HepG2 (cell line): Measurements from ENCODE around the gene MYO15A. TPM values are rescaled to one million over a fixed set of nuclear protein-coding genes. Genes with fewer than 3 reads are reported as not detected.

Source experiments
- AHDC1 ChIP-seq: sonication (generic); formaldehyde crosslinking; IDR thresholded peaks from 2 replicates; pipeline ENCODE4 v1.5.1; 2020; ENCODE audit warnings: mild to moderate bottlenecking, missing genetic modification reagents, borderline replicate concordance
- DPF2 ChIP-seq: sonication (generic); formaldehyde crosslinking; IDR thresholded peaks from 2 replicates; pipeline ENCODE4 v1.4.0; 2020; ENCODE audit warnings: mild to moderate bottlenecking, low read depth, missing genetic modification reagents, borderline replicate concordance
- EP300 ChIP-seq, 3 experiments: sonication (generic) in 1 of 3; formaldehyde crosslinking in 1 of 3; IDR thresholded peaks; 2 replicates each; pipeline versions ENCODE4 v1.5.1 to v1.6.1; 2011 to 2020; ENCODE audit warnings: low read depth in 2 of 3, low read length in 2 of 3, borderline replicate concordance in 1 of 3, improper control_type of control experiment in 1 of 3, mild to moderate bottlenecking in 1 of 3, missing genetic modification reagents in 1 of 3, moderate library complexity in 1 of 3
- LRRFIP1 ChIP-seq: sonication (generic); formaldehyde crosslinking; conservative IDR thresholded peaks from 2 replicates; pipeline ENCODE4 v1.4.0; 2020; ENCODE audit warnings: missing genetic modification reagents
- ZFP62 ChIP-seq: sonication (generic); formaldehyde crosslinking; IDR thresholded peaks from 2 replicates; pipeline ENCODE4 v1.4.0; 2020; ENCODE audit warnings: missing genetic modification reagents
- ZNF121 ChIP-seq: sonication (generic); formaldehyde crosslinking; IDR thresholded peaks from 2 replicates; pipeline ENCODE4 v1.5.0; 2020; ENCODE audit warnings: mild to moderate bottlenecking, missing genetic modification reagents
- ZNF333 ChIP-seq: sonication (generic); formaldehyde crosslinking; IDR thresholded peaks from 2 replicates; pipeline ENCODE4 v1.4.0; 2020; ENCODE audit warnings: mild to moderate bottlenecking, missing genetic modification reagents, borderline replicate concordance
- ZNF484 ChIP-seq: sonication (generic); formaldehyde crosslinking; IDR thresholded peaks from 2 replicates; pipeline ENCODE4 v1.5.1; 2020; ENCODE audit warnings: mild to moderate bottlenecking, low read depth, missing genetic modification reagents, borderline replicate concordance
- ZNF7 ChIP-seq: IDR thresholded peaks from 2 replicates; pipeline ENCODE4 v1.6.1; 2016; ENCODE audit warnings: missing biosample characterization, missing genetic modification reagents
- polyA plus RNA-seq, 8 experiments: library from polyadenylated mRNA; depleted of rRNA in 3 of 8; stranded (reverse) in 7 of 8; unstranded in 1 of 8; fragments of >200 nt; fragmentation: Illumina TruSeq in 4 of 8; extraction: Trizol in 4 of 8; gene quantifications; 2 replicates each; pipeline versions ENCODE4 v1.2.1 to v1.2.3, GENCODE V29; 2011 to 2016; ENCODE audit warnings: low read depth in 4 of 8, missing spikeins in 1 of 8, mixed read lengths in 1 of 8; ENCODE audit not compliant: insufficient read depth in 1 of 8
- total RNA-seq, 5 experiments: library from RNA; depleted of rRNA; stranded (reverse); fragments of >200 nt; fragmentation: Illumina TruSeq; extraction: Trizol; gene quantifications; 2 replicates each; pipeline ENCODE4 v1.2.3, GENCODE V29; 2016; ENCODE audit warnings: low read depth in 1 of 5
- TF ChIP-seq, protein P1 (sequence below): IDR thresholded peaks from 2 replicates; pipeline ENCODE4 v1.4.0; 2020; ENCODE audit warnings: mild to moderate bottlenecking, missing genetic modification reagents
- TF ChIP-seq, protein P2 (sequence below): sonication (generic); formaldehyde crosslinking; IDR thresholded peaks from 2 replicates; pipeline ENCODE4 v1.4.0; 2020; ENCODE audit warnings: missing genetic modification reagents, borderline replicate concordance

The MYO15A gene
- total and polyA plus RNA-seq, 2 of the 13 experiments (the other 11 are each of a cell fraction or from before 2014, with no cell fraction given): 0.07 to 0.20 TPM

GRCh38 chr17:18191236-18191667 lies 82.7 kb downstream of the MYO15A start (continued):
- TF ChIP-seq, protein P1, sequence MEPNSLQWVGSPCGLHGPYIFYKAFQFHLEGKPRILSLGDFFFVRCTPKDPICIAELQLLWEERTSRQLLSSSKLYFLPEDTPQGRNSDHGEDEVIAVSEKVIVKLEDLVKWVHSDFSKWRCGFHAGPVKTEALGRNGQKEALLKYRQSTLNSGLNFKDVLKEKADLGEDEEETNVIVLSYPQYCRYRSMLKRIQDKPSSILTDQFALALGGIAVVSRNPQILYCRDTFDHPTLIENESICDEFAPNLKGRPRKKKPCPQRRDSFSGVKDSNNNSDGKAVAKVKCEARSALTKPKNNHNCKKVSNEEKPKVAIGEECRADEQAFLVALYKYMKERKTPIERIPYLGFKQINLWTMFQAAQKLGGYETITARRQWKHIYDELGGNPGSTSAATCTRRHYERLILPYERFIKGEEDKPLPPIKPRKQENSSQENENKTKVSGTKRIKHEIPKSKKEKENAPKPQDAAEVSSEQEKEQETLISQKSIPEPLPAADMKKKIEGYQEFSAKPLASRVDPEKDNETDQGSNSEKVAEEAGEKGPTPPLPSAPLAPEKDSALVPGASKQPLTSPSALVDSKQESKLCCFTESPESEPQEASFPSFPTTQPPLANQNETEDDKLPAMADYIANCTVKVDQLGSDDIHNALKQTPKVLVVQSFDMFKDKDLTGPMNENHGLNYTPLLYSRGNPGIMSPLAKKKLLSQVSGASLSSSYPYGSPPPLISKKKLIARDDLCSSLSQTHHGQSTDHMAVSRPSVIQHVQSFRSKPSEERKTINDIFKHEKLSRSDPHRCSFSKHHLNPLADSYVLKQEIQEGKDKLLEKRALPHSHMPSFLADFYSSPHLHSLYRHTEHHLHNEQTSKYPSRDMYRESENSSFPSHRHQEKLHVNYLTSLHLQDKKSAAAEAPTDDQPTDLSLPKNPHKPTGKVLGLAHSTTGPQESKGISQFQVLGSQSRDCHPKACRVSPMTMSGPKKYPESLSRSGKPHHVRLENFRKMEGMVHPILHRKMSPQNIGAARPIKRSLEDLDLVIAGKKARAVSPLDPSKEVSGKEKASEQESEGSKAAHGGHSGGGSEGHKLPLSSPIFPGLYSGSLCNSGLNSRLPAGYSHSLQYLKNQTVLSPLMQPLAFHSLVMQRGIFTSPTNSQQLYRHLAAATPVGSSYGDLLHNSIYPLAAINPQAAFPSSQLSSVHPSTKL: peak; percentile 60
- TF ChIP-seq, protein P2, sequence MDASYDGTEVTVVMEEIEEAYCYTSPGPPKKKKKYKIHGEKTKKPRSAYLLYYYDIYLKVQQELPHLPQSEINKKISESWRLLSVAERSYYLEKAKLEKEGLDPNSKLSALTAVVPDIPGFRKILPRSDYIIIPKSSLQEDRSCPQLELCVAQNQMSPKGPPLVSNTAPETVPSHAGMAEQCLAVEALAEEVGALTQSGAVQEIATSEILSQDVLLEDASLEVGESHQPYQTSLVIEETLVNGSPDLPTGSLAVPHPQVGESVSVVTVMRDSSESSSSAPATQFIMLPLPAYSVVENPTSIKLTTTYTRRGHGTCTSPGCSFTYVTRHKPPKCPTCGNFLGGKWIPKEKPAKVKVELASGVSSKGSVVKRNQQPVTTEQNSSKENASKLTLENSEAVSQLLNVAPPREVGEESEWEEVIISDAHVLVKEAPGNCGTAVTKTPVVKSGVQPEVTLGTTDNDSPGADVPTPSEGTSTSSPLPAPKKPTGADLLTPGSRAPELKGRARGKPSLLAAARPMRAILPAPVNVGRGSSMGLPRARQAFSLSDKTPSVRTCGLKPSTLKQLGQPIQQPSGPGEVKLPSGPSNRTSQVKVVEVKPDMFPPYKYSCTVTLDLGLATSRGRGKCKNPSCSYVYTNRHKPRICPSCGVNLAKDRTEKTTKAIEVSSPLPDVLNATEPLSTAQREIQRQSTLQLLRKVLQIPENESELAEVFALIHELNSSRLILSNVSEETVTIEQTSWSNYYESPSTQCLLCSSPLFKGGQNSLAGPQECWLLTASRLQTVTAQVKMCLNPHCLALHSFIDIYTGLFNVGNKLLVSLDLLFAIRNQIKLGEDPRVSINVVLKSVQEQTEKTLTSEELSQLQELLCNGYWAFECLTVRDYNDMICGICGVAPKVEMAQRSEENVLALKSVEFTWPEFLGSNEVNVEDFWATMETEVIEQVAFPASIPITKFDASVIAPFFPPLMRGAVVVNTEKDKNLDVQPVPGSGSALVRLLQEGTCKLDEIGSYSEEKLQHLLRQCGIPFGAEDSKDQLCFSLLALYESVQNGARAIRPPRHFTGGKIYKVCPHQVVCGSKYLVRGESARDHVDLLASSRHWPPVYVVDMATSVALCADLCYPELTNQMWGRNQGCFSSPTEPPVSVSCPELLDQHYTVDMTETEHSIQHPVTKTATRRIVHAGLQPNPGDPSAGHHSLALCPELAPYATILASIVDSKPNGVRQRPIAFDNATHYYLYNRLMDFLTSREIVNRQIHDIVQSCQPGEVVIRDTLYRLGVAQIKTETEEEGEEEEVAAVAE (CRISPR knock-in tag): 0 out of 2 replicates have a peak, but pooled peaks have one; percentile 27
- TF ChIP-seq AHDC1 (peak; percentile 55; the same call in 1 of the 2 replicates), EP300 (IDR thresholded peaks at IDR 0.05; ENCODE audit: low read depth in 2 of 2, low read length in 2 of 2) (0 out of 4 replicates have a peak, but pooled peaks of 1 of the 2 experiments have one; percentile 4), EP300 (CRISPR knock-in tag; IDR thresholded peaks at IDR 0.05; ENCODE audit: borderline replicate concordance) (no peak), LRRFIP1 (CRISPR knock-in tag) (no peak), ZNF484 (CRISPR knock-in tag) (no peak), ZNF333 (no peak), ZNF7 (CRISPR knock-in tag) (no peak), DPF2 (CRISPR knock-in tag) (no peak), ZNF121 (CRISPR knock-in tag) (peak; percentile 7; the same call in 1 of the 2 replicates), ZFP62 (CRISPR knock-in tag) (no peak)
